IPS-15b (cell line): Measurements from ENCODE around the gene DTNA.

ENCODE experiments used
- H3K27me3 ChIP-seq: one replicate; pipeline ENCODE4 v1.6.1; 2013; ENCODE audit warnings: low read length; ENCODE audit not compliant: control insufficient read depth, insufficient read depth
- H3K36me3 ChIP-seq: one replicate; pipeline ENCODE4 v1.6.1; 2013; ENCODE audit warnings: low read length; ENCODE audit not compliant: control insufficient read depth, insufficient read depth
- H3K4me1 ChIP-seq: one replicate; pipeline ENCODE4 v1.6.1; 2013; ENCODE audit warnings: mild to moderate bottlenecking, low read length; ENCODE audit not compliant: control insufficient read depth, insufficient read depth
- H3K4me3 ChIP-seq: one replicate; pipeline ENCODE4 v1.5.1; 2013; ENCODE audit warnings: low read depth, low read length
- H3K9ac ChIP-seq: one replicate; pipeline ENCODE4 v1.6.1; 2013; ENCODE audit warnings: low read depth, mild to moderate bottlenecking, low read length
- H3K9me3 ChIP-seq: one replicate; pipeline ENCODE4 v1.6.1; 2013; ENCODE audit warnings: mild to moderate bottlenecking, low read length; ENCODE audit not compliant: control insufficient read depth, insufficient read depth

The DTNA gene

GRCh38 chr18:34773961-34774766 is 64.1 kb downstream of the DTNA start:
- Histone ChIP-seq H3K27me3 (no peaks in the 10 kb centered on the region), H3K36me3 (peaks cover 3% of the 10 kb centered on the region), H3K9me3 (no peaks in the 10 kb centered on the region), H3K9ac (no peak overlapping the region), H3K4me3 (no peak overlapping the region), H3K4me1 (no peaks in the 10 kb centered on the region)

GRCh38 chr18:34775461-34775860 is 65.4 kb downstream of the DTNA start:
- Histone ChIP-seq H3K9me3 (no peaks in the 10 kb centered on the region), H3K27me3 (no peaks in the 10 kb centered on the region), H3K36me3 (peaks cover 3% of the 10 kb centered on the region), H3K9ac (no peak overlapping the region), H3K4me3 (no peak overlapping the region), H3K4me1 (no peaks in the 10 kb centered on the region)

GRCh38 chr18:34779112-34779511 is 69.0 kb downstream of the DTNA start:
- Histone ChIP-seq H3K27me3 (no peaks in the 10 kb centered on the region), H3K36me3 (no peaks in the 10 kb centered on the region), H3K4me3 (no peak overlapping the region)

GRCh38 chr18:34780856-34781255 is 70.8 kb downstream of the DTNA start:
- Histone ChIP-seq H3K4me3 (no peak overlapping the region), H3K36me3 (no peaks in the 10 kb centered on the region), H3K9ac (no peak overlapping the region), H3K27me3 (no peaks in the 10 kb centered on the region), H3K4me1 (no peaks in the 10 kb centered on the region), H3K9me3 (no peaks in the 10 kb centered on the region)

More at GRCh38 chr18:34779112-34779511, 69.0 kb downstream of the DTNA start:
- Histone ChIP-seq H3K4me1 (no peaks in the 10 kb centered on the region), H3K9me3 (no peaks in the 10 kb centered on the region), H3K9ac (no peak overlapping the region)

GRCh38 chr18:34783501-34783900 is 73.4 kb downstream of the DTNA start:
- H3K9ac ChIP-seq = no peak overlapping the region
- no peak overlapping the region for H3K4me3 ChIP-seq
- no peaks in the 10 kb centered on the region for H3K4me1 ChIP-seq
- no peaks in the 10 kb centered on the region for H3K27me3 ChIP-seq
- no peaks in the 10 kb centered on the region for H3K9me3 ChIP-seq
- H3K36me3 ChIP-seq = no peaks in the 10 kb centered on the region

GRCh38 chr18:34786162-34786741 is 76.2 kb downstream of the DTNA start:
- Histone ChIP-seq H3K4me1 (no peaks in the 10 kb centered on the region), H3K36me3 (no peaks in the 10 kb centered on the region), H3K9ac (no peak overlapping the region), H3K9me3 (no peaks in the 10 kb centered on the region), H3K27me3 (no peaks in the 10 kb centered on the region), H3K4me3 (no peak overlapping the region)

- Histone ChIP-seq H3K4me1 (no peaks in the 10 kb centered on the region), H3K27me3 (no peaks in the 10 kb centered on the region), H3K36me3 (no peaks in the 10 kb centered on the region), H3K9me3 (no peaks in the 10 kb centered on the region), H3K9ac (no peak overlapping the region), H3K4me3 (no peak overlapping the region)
Measured at GRCh38 chr18:34787931-34788532, 77.9 kb downstream of the DTNA start.

GRCh38 chr18:34789768-34790344 is 79.8 kb downstream of the DTNA start:
- Histone ChIP-seq H3K4me3 (no peak overlapping the region), H3K9ac (no peak overlapping the region)

GRCh38 chr18:34794348-34794747 is 84.2 kb downstream of the DTNA start:
- H3K4me3 ChIP-seq = no peak overlapping the region
- no peaks in the 10 kb centered on the region for H3K36me3 ChIP-seq
- H3K9ac ChIP-seq = no peak overlapping the region
- H3K4me1 ChIP-seq = no peaks in the 10 kb centered on the region
- H3K9me3 ChIP-seq = no peaks in the 10 kb centered on the region
- H3K27me3 ChIP-seq = no peaks in the 10 kb centered on the region

More at GRCh38 chr18:34789768-34790344, 79.8 kb downstream of the DTNA start:
- no peaks in the 10 kb centered on the region for H3K36me3 ChIP-seq
- no peaks in the 10 kb centered on the region for H3K4me1 ChIP-seq
- H3K27me3 ChIP-seq = no peaks in the 10 kb centered on the region
- no peaks in the 10 kb centered on the region for H3K9me3 ChIP-seq

- Histone ChIP-seq H3K4me1 (no peaks in the 10 kb centered on the region), H3K4me3 (no peak overlapping the region), H3K27me3 (no peaks in the 10 kb centered on the region), H3K36me3 (no peaks in the 10 kb centered on the region), H3K9ac (no peak overlapping the region), H3K9me3 (no peaks in the 10 kb centered on the region)
Measured at GRCh38 chr18:34795070-34795732, 85.1 kb downstream of the DTNA start.

GRCh38 chr18:34796035-34796657 is 86.0 kb downstream of the DTNA start:
- H3K4me1 ChIP-seq = no peaks in the 10 kb centered on the region
- no peak overlapping the region for H3K9ac ChIP-seq
- H3K4me3 ChIP-seq = no peak overlapping the region
- no peaks in the 10 kb centered on the region for H3K27me3 ChIP-seq
- no peaks in the 10 kb centered on the region for H3K36me3 ChIP-seq
- no peaks in the 10 kb centered on the region for H3K9me3 ChIP-seq
